Measurements from ENCODE around the gene ANKS1A. TPM values are rescaled to one million over a fixed set of nuclear protein-coding genes. Genes with fewer than 3 reads are reported as not detected.

The ANKS1A gene
- total RNA-seq, 3 donors from 2014 or later: 30.0 to 62.4 (median 33.3) TPM

GRCh38 chr6:34970957-34971356 lies 81.9 kb downstream of the ANKS1A start:
- no peaks in the 10 kb centered on the region for H3K4me1 ChIP-seq (ENCODE audit: low read depth)
- H3K4me3 ChIP-seq: no peak overlapping the region
- peaks cover 2% of the 10 kb centered on the region for H3K36me3 ChIP-seq (ENCODE audit: low read depth)
- H3K9me3 ChIP-seq: no peaks in the 10 kb centered on the region
- intact Hi-C loops (cut with DNase I, micrococcal nuclease): no loop called here
- DNase-seq: no peak
- no peak for ATAC-seq
- TF ChIP-seq, protein P1, sequence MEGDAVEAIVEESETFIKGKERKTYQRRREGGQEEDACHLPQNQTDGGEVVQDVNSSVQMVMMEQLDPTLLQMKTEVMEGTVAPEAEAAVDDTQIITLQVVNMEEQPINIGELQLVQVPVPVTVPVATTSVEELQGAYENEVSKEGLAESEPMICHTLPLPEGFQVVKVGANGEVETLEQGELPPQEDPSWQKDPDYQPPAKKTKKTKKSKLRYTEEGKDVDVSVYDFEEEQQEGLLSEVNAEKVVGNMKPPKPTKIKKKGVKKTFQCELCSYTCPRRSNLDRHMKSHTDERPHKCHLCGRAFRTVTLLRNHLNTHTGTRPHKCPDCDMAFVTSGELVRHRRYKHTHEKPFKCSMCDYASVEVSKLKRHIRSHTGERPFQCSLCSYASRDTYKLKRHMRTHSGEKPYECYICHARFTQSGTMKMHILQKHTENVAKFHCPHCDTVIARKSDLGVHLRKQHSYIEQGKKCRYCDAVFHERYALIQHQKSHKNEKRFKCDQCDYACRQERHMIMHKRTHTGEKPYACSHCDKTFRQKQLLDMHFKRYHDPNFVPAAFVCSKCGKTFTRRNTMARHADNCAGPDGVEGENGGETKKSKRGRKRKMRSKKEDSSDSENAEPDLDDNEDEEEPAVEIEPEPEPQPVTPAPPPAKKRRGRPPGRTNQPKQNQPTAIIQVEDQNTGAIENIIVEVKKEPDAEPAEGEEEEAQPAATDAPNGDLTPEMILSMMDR (IDR thresholded peaks at IDR 0.05): no peak

GRCh38 chr6:34973547-34974248 lies 84.6 kb downstream of the ANKS1A start:
- ATAC-seq: no peak

DNA sequence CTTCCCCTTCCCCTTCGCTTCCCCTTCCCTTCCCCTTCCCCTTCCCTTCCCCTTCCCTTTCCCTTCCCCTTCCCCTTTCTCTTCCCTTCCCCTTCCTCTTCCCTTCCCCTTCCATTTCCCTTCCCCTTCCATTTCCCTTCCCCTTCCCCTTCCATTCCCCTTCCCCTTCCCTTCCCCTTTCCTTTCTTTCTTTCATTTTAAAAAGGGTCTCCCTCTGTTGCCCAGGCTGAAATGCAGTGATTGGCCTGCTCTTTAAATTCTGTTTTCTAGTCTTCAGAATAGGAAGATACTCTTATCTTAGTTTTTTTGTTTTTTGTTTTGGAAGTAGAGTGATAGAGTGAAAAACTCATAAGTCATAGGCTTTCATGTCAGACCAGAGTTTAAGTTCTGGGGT lies 85.2 kb downstream of the ANKS1A start:
- TF ChIP-seq, protein P1 (IDR thresholded peaks at IDR 0.05): no peak
- H3K36me3 ChIP-seq (ENCODE audit: low read depth): peaks cover 2% of the 10 kb centered on the region
- intact Hi-C loops (cut with DNase I, micrococcal nuclease): no loop called here
- H3K4me3 ChIP-seq: no peak overlapping the region
- H3K9me3 ChIP-seq: no peaks in the 10 kb centered on the region
- DNase-seq (no peak), ATAC-seq (no peak)
- no peaks in the 10 kb centered on the region for H3K4me1 ChIP-seq (ENCODE audit: low read depth)

More at GRCh38 chr6:34973547-34974248, 84.6 kb downstream of the ANKS1A start:
- H3K4me3 ChIP-seq: no peak overlapping the region
- no peaks in the 10 kb centered on the region for H3K9me3 ChIP-seq
- H3K36me3 ChIP-seq (ENCODE audit: low read depth): peaks cover 2% of the 10 kb centered on the region
- TF ChIP-seq, protein P1 (IDR thresholded peaks at IDR 0.05): no peak
- H3K4me1 ChIP-seq (ENCODE audit: low read depth): no peaks in the 10 kb centered on the region
- DNase-seq: no peak
- intact Hi-C loops (cut with DNase I, micrococcal nuclease): no loop called here

- Histone ChIP-seq H3K4me1 (ENCODE audit: low read depth) (no peaks in the 10 kb centered on the region), H3K36me3 (ENCODE audit: low read depth) (no peaks in the 10 kb centered on the region), H3K9me3 (no peaks in the 10 kb centered on the region), H3K4me3 (no peak overlapping the region)
- DNase-seq: no peak
- no peak for ATAC-seq
- TF ChIP-seq, protein P1 (IDR thresholded peaks at IDR 0.05): no peak
- intact Hi-C loops (cut with DNase I, micrococcal nuclease): no loop called here
Measured at GRCh38 chr6:34976239-34976638, 87.2 kb downstream of the ANKS1A start.

DNA sequence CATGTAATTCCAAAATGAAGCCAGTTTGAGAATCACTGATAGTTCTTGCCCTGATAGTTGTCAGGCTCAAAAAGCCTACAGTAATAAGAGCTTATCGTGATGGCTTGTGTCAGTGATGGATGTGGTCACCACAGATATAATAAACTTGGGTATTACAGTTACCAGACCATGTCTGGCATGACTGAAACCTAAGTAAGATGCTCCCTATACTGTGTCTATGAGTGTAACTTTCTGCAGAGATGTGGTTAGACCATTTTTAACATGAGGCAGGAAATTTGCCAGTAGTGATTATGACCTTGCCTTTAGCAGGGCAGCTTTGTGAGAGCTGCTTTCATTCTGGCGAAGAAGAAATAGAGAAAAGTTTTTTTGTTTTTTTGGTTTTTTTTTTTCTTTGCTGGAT lies 90.2 kb downstream of the ANKS1A start:
- H3K4me3 ChIP-seq: no peak overlapping the region
- intact Hi-C loops (cut with DNase I, micrococcal nuclease): no loop called here
- H3K4me1 ChIP-seq (ENCODE audit: low read depth): no peaks in the 10 kb centered on the region
- TF ChIP-seq, protein P1 (IDR thresholded peaks at IDR 0.05): no peak
- ATAC-seq (no peak), DNase-seq (no peak)
- H3K36me3 ChIP-seq (ENCODE audit: low read depth): no peaks in the 10 kb centered on the region
- H3K9me3 ChIP-seq: no peaks in the 10 kb centered on the region

Measured in mucosa of descending colon (tissue), 3 donors.